HEK293 (cell line): ENCODE results near the gene IDH1.

Source experiments
- CTCF ChIA-PET: fragments of 350-600 bp; formaldehyde crosslinking; extraction: SDS; loops from one replicate; lab custom pipeline; 2021; ENCODE audit warnings: antibody characterized with exemption; lab: Yijun Ruan, JAX
- POLR2A ChIA-PET: fragments of 300-600 bp; formaldehyde crosslinking; extraction: SDS; loops from one replicate; lab custom pipeline; 2020; ENCODE audit warnings: antibody characterized with exemption, inconsistent platforms; lab: Yijun Ruan, JAX
- H3K27ac ChIP-seq: fragments of 200-500 bp; sonication (Bioruptor generic); 2 replicates; pipeline ENCODE4 v1.5.1; 2014; ENCODE audit warnings: low read depth, low read length, control low read depth, inconsistent platforms; ENCODE audit errors: extremely low read depth
- H3K36me3 ChIP-seq, 2 experiments: fragments of 200-500 bp in 1 of 2; sonication (Bioruptor generic) in 1 of 2; 1 replicate in 1 of 2; 2 replicates in 1 of 2; pipeline ENCODE4 v1.5.1; 2014 to 2017; ENCODE audit warnings: inconsistent platforms in 2 of 2, low read length in 2 of 2; ENCODE audit not compliant: control insufficient read depth in 2 of 2, insufficient read depth in 1 of 2
- H3K4me1 ChIP-seq: fragments of 200-500 bp; sonication (Bioruptor generic); 2 replicates; pipeline ENCODE4 v1.5.1; 2014; ENCODE audit warnings: mild to moderate bottlenecking, low read length, inconsistent platforms; ENCODE audit not compliant: control insufficient read depth, insufficient read depth
- H3K4me3 ChIP-seq: 2 replicates; pipeline ENCODE4 v1.5.1; 2011; ENCODE audit warnings: low read depth, mild to moderate bottlenecking, control low read depth, low read length, moderate library complexity
- H3K9me3 ChIP-seq: fragments of 200-500 bp; sonication (Bioruptor generic); 2 replicates; pipeline ENCODE4 v1.5.1; 2014; ENCODE audit warnings: low read depth, low read length, inconsistent platforms; ENCODE audit not compliant: control insufficient read depth, insufficient read depth
- HOXA7 ChIP-seq: sonication (generic); formaldehyde crosslinking; IDR thresholded peaks from 2 replicates; pipeline ENCODE4 v1.8.1; 2022; ENCODE audit warnings: missing genetic modification reagents, borderline replicate concordance
- HOXC10 ChIP-seq: sonication (generic); formaldehyde crosslinking; IDR thresholded peaks from 2 replicates; pipeline ENCODE4 v1.8.1; 2023; ENCODE audit warnings: mild to moderate bottlenecking, missing genetic modification reagents
- OVOL3 ChIP-seq: fragments of 450-650 bp; formaldehyde crosslinking; IDR thresholded peaks from 2 replicates; pipeline ENCODE4 v1.5.1; 2016; ENCODE audit warnings: missing biosample characterization, missing genetic modification characterization
- PATZ1 ChIP-seq: fragments of 450-650 bp; formaldehyde crosslinking; IDR thresholded peaks from 2 replicates; pipeline ENCODE4 v1.5.1; 2016; ENCODE audit warnings: missing biosample characterization, missing genetic modification characterization
- PRDM10 ChIP-seq: fragments of 450-650 bp; formaldehyde crosslinking; IDR thresholded peaks from 2 replicates; pipeline ENCODE4 v1.5.1; 2016; ENCODE audit warnings: missing biosample characterization, missing genetic modification characterization
- SALL2 ChIP-seq: fragments of 450-650 bp; formaldehyde crosslinking; IDR thresholded peaks from 2 replicates; pipeline ENCODE4 v1.5.0; 2017; ENCODE audit warnings: missing biosample characterization, mild to moderate bottlenecking, missing genetic modification characterization, borderline replicate concordance
- SP3 ChIP-seq: fragments of 450-650 bp; formaldehyde crosslinking; IDR thresholded peaks from 2 replicates; pipeline ENCODE4 v1.5.1; 2016; ENCODE audit warnings: missing biosample characterization, missing genetic modification characterization
- ZBTB44 ChIP-seq: fragments of 450-650 bp; IDR thresholded peaks from 2 replicates; pipeline ENCODE4 v1.5.1; 2018; ENCODE audit warnings: missing biosample characterization, mild to moderate bottlenecking, missing genetic modification characterization
- ZFP3 ChIP-seq: fragments of 450-650 bp; formaldehyde crosslinking; IDR thresholded peaks from 2 replicates; pipeline ENCODE4 v1.5.1; 2016; ENCODE audit warnings: low read depth, missing biosample characterization, missing genetic modification characterization
- ZNF114 ChIP-seq: fragments of 450-650 bp; formaldehyde crosslinking; IDR thresholded peaks from 2 replicates; pipeline ENCODE4 v1.5.0; 2017; ENCODE audit warnings: missing biosample characterization, missing genetic modification characterization
- ZNF138 ChIP-seq: fragments of 450-650 bp; formaldehyde crosslinking; IDR thresholded peaks from 2 replicates; pipeline ENCODE4 v1.5.1; 2016; ENCODE audit warnings: missing biosample characterization, missing genetic modification characterization, borderline replicate concordance
- ZNF16 ChIP-seq: fragments of 450-650 bp; formaldehyde crosslinking; IDR thresholded peaks from 2 replicates; pipeline ENCODE4 v1.5.1; 2016; ENCODE audit warnings: low read depth, missing biosample characterization, missing genetic modification characterization
- ZNF169 ChIP-seq: fragments of 450-650 bp; formaldehyde crosslinking; IDR thresholded peaks from 2 replicates; pipeline ENCODE4 v1.5.1; 2016; ENCODE audit warnings: missing biosample characterization, missing genetic modification characterization
- ZNF174 ChIP-seq: fragments of 450-650 bp; formaldehyde crosslinking; IDR thresholded peaks from 2 replicates; pipeline ENCODE4 v1.5.0; 2017; ENCODE audit warnings: missing biosample characterization, mild to moderate bottlenecking, missing genetic modification characterization
- ZNF2 ChIP-seq: fragments of 450-650 bp; formaldehyde crosslinking; IDR thresholded peaks from 2 replicates; pipeline ENCODE4 v1.5.1; 2016; ENCODE audit warnings: missing biosample characterization, missing genetic modification characterization
- ZNF274 ChIP-seq, 2 experiments: fragments of 200-500 bp in 1 of 2; fragments of 450-650 bp in 1 of 2; sonication (Bioruptor generic) in 1 of 2; formaldehyde crosslinking in 1 of 2; IDR thresholded peaks; 2 replicates each; pipeline versions ENCODE4 v1.5.1 to v1.6.1; 2014 to 2016; ENCODE audit warnings: borderline replicate concordance in 1 of 2, inconsistent platforms in 1 of 2, low read length in 1 of 2, missing biosample characterization in 1 of 2, missing genetic modification characterization in 1 of 2
- ZNF280C ChIP-seq: fragments of 450-650 bp; formaldehyde crosslinking; IDR thresholded peaks from 2 replicates; pipeline ENCODE4 v1.5.1; 2016; ENCODE audit warnings: missing biosample characterization, missing genetic modification characterization
- ZNF341 ChIP-seq: fragments of 450-650 bp; formaldehyde crosslinking; IDR thresholded peaks from 2 replicates; pipeline ENCODE4; 2016; ENCODE audit warnings: low read depth, missing biosample characterization, missing genetic modification characterization
- ZNF398 ChIP-seq: fragments of 450-650 bp; formaldehyde crosslinking; IDR thresholded peaks from 2 replicates; pipeline ENCODE4 v1.5.1; 2017; ENCODE audit warnings: missing biosample characterization, missing genetic modification characterization
- ZNF423 ChIP-seq: fragments of 450-650 bp; formaldehyde crosslinking; IDR thresholded peaks from 2 replicates; pipeline ENCODE4 v1.5.1; 2016; ENCODE audit warnings: missing biosample characterization, missing genetic modification characterization
- ZNF558 ChIP-seq: fragments of 450-650 bp; formaldehyde crosslinking; IDR thresholded peaks from 2 replicates; pipeline ENCODE4 v1.5.1; 2016; ENCODE audit warnings: missing biosample characterization, missing genetic modification characterization
- ZNF560 ChIP-seq: fragments of 450-650 bp; formaldehyde crosslinking; IDR thresholded peaks from 2 replicates; pipeline ENCODE4 v1.5.1; 2017; ENCODE audit warnings: missing biosample characterization, missing genetic modification characterization, borderline replicate concordance
- ZNF561 ChIP-seq: fragments of 450-650 bp; IDR thresholded peaks from 2 replicates; pipeline ENCODE4 v1.5.1; 2018; ENCODE audit warnings: missing biosample characterization, missing genetic modification characterization, borderline replicate concordance
- ZNF596 ChIP-seq: fragments of 450-650 bp; IDR thresholded peaks from 2 replicates; pipeline ENCODE4 v1.5.0; 2018; ENCODE audit warnings: missing biosample characterization, mild to moderate bottlenecking, missing genetic modification characterization, moderate library complexity
- ZNF621 ChIP-seq: fragments of 450-650 bp; formaldehyde crosslinking; IDR thresholded peaks from 2 replicates; pipeline ENCODE4 v1.5.1; 2017; ENCODE audit warnings: missing biosample characterization, missing genetic modification characterization
- ZNF677 ChIP-seq: fragments of 450-650 bp; IDR thresholded peaks from 2 replicates; pipeline ENCODE4 v1.5.0; 2018; ENCODE audit warnings: missing biosample characterization, mild to moderate bottlenecking, missing genetic modification characterization, moderate library complexity

IDH1 gene

GRCh38 chr2:208186893-208187292 lies 68.0 kb downstream of the IDH1 start (continued):
- TF ChIP-seq ZNF274 (IDR thresholded peaks at IDR 0.05; ENCODE audit: low read length) (no peak), ZNF274 (tag by site-specific recombination; IDR thresholded peaks at IDR 0.05; ENCODE audit: borderline replicate concordance) (no peak), ZNF561 (tag by site-specific recombination) (no peak), ZNF560 (no peak), ZNF169 (tag by site-specific recombination) (no peak), OVOL3 (tag by site-specific recombination) (no peak), HOXA7 (CRISPR knock-in tag) (no peak), ZNF138 (no peak), ZFP3 (tag by site-specific recombination) (no peak), ZNF621 (tag by site-specific recombination) (no peak)

- H3K9me3 ChIP-seq, result no peaks in the 10 kb centered on the region
- TF ChIP-seq ZNF280C, result no peak
- no peak for TF ChIP-seq HOXC10 (CRISPR knock-in tag)
- no peak for TF ChIP-seq ZNF596 (tag by site-specific recombination)
- TF ChIP-seq SP3 (tag by site-specific recombination), result no peak
- TF ChIP-seq PATZ1 (tag by site-specific recombination), result no peak
- TF ChIP-seq ZNF174 (tag by site-specific recombination), result no peak
- TF ChIP-seq ZNF114 (tag by site-specific recombination), result no peak
- TF ChIP-seq SALL2, result no peak
- TF ChIP-seq ZNF398 (tag by site-specific recombination), result no peak
- no peak for TF ChIP-seq ZNF558 (tag by site-specific recombination)
- no peak for TF ChIP-seq ZNF677
- no peak for TF ChIP-seq ZNF16 (tag by site-specific recombination)
- no peak for TF ChIP-seq ZNF2 (tag by site-specific recombination)
- TF ChIP-seq PRDM10 (tag by site-specific recombination), result no peak
- TF ChIP-seq ZNF423 (tag by site-specific recombination), result no peak
- TF ChIP-seq ZNF341, result no peak
- no peak for TF ChIP-seq ZBTB44
- TF ChIP-seq, all 188 proteins: peak for 0
- H3K36me3 ChIP-seq, result no peaks in the 10 kb centered on the region
- H3K4me1 ChIP-seq, result no peaks in the 10 kb centered on the region; the same call in 1 of the 2 replicates
- ChIA-PET CTCF (interaction anchor here (1.6 kb wide), 1 partner anchor 11 kb away, joined by 12 read pairs; no protein-coding TSS in a partner anchor), POLR2A (no interaction called here)
- H3K27ac ChIP-seq, result no peak overlapping the region
- H3K4me3 ChIP-seq, result no peak overlapping the region
These were observed 68.4 kb downstream of the IDH1 start for GRCh38 chr2:208186465-208186864.
